T1000 (cell line): ENCODE results near the gene TBC1D2B.
"Not testable (repeated sequence)": the region's sequence is repeated elsewhere in the genome, so short reads cannot be mapped to it uniquely, and the experiment has no call there.

Experiments
- DNase-seq: peaks from one replicate; lab custom pipeline; 2025; ENCODE audit warnings: mixed read lengths; lab: John Stamatoyannopoulos, UW

The TBC1D2B gene

GRCh38 chr15:77975332-77976094 lies 102.0 kb downstream of the TBC1D2B start:
- DNase-seq = no peak

- no peak for DNase-seq
Measured at GRCh38 chr15:77974416-77975331, 102.8 kb downstream of the TBC1D2B start.

- DNase-seq = no peak
Measured at GRCh38 chr15:77974098-77974414, 103.5 kb downstream of the TBC1D2B start.

GRCh38 chr15:77973273-77974097 lies 104.0 kb downstream of the TBC1D2B start:
- not testable (repeated sequence) for DNase-seq

GRCh38 chr15:77972706-77973105 lies 104.8 kb downstream of the TBC1D2B start:
- DNase-seq = not testable (repeated sequence)

GRCh38 chr15:77971875-77972274 lies 105.6 kb downstream of the TBC1D2B start:
- not testable (repeated sequence) for DNase-seq

GRCh38 chr15:77970813-77971360 lies 106.6 kb downstream of the TBC1D2B start:
- DNase-seq = not testable (repeated sequence)

GRCh38 chr15:77969055-77969454 lies 108.5 kb downstream of the TBC1D2B start:
- no peak for DNase-seq

GRCh38 chr15:77967798-77968197 lies 109.7 kb downstream of the TBC1D2B start:
- no peak for DNase-seq

GRCh38 chr15:77967235-77967615 lies 110.3 kb downstream of the TBC1D2B start:
- DNase-seq = not testable (repeated sequence)

- no peak for DNase-seq
Measured at GRCh38 chr15:77966540-77967234, 110.8 kb downstream of the TBC1D2B start.

GRCh38 chr15:77964193-77964592 lies 113.3 kb downstream of the TBC1D2B start:
- DNase-seq = no peak

GRCh38 chr15:77959432-77959879 lies 118.1 kb downstream of the TBC1D2B start:
- peak; percentile 46 for DNase-seq

GRCh38 chr15:77958716-77959431 lies 118.6 kb downstream of the TBC1D2B start:
- not testable (repeated sequence) for DNase-seq

GRCh38 chr15:77958021-77958420 lies 119.5 kb downstream of the TBC1D2B start:
- not testable (repeated sequence) for DNase-seq

- DNase-seq = not testable (repeated sequence)
Measured at GRCh38 chr15:77953926-77954325, 123.6 kb downstream of the TBC1D2B start.

GRCh38 chr15:77952928-77953446 lies 124.5 kb downstream of the TBC1D2B start:
- DNase-seq = not testable (repeated sequence)

- DNase-seq = not testable (repeated sequence)
Measured at GRCh38 chr15:77951105-77951786, 126.3 kb downstream of the TBC1D2B start.

GRCh38 chr15:77950470-77950869 lies 127.0 kb downstream of the TBC1D2B start:
- DNase-seq = not testable (repeated sequence)
